Amniotic epithelial cell (primary cell): ENCODE results near the gene SMIM12.
A peak's percentile ranks its signal among the peaks of the same experiment; 100 is the strongest.
"Not testable (repeated sequence)": the region's sequence is repeated elsewhere in the genome, so short reads cannot be mapped to it uniquely, and the experiment has no call there.

Experiments
- DNase-seq: peaks from one replicate; pipeline ENCODE4 v3.0.0-alpha.2; 2010; ENCODE audit warnings: low read depth

Gene SMIM12

DNA sequence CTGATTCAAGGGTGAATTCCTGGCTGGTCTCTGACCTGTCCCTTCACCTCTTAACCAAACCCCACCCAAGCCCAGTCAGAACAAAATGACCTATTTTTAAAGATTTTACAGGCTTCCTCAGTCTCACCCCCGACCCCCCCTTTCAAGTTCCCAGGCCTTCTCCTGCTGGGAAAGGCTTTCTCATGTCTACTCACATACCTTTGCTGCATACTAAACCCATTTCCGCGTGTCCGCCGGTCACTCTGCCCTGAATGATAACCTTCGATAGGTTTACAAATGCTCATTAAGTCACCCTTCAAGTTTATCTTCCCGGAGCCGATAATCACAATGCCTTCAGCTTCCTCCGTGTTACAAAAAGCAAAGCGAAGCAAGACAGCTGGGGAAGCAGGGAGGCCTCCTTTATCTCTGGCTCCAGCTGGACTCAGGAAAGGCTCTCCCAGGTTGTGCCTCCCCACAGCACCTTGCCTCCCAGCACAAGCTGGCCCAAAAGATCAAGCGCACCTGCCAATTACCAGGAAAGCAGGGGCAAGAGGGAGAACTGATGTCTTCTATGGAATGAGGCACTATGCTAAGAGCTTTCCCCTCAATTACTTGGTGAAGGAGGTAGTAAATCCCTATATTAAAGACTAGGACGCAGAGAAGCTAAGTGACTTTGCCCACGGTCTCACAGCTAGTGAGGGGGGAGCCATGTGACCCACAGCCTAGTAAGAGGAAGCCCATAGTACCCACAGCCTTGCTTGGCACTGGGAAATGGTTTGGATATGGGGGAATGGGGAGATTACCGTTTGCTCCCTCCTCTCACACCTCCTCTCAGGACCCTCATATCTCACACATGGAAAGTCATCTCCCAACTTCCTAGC is 15.9 kb downstream of the SMIM12 start:
- no peak for DNase-seq

DNA sequence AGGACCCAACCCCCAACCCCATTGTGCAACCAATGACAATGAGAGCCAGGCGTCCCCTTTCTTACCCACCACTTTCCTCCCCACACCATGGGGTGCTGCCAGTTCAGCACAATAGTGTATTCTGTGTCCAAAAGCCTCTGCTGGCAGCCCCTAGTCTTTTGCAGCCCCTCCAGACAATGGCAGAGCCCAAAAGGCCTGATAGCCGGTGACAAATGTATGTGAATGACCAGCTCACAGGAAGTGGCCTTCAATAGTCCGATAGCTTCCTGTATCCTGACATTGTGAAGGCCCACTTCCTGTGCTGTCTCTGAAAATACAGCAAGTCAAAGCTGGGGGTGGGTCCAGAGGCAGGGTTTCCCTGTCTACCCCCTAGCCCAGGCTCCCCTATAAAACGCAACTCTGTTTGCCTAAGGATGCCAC is 16.6 kb downstream of the SMIM12 start:
- no peak for DNase-seq

DNA sequence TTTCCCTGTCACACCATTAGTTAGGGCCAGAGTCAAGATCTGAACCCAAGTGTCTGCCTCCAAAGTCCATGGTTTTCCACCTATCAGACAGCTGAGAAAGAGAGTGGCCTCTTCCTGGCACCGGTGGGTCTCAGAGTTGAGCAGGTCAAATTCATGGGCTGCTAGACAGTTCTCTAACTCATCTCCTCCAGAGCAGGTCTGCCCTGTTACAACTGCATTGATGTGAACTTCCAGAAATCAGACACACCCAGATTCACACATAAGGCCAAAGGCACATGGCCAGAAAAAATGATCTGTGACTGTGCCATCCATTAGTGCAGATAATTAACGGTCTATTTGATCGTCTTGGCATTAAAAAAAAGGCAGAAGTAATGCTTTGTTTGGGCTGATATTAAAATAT is 17.5 kb downstream of the SMIM12 start:
- DNase-seq = no peak

DNA sequence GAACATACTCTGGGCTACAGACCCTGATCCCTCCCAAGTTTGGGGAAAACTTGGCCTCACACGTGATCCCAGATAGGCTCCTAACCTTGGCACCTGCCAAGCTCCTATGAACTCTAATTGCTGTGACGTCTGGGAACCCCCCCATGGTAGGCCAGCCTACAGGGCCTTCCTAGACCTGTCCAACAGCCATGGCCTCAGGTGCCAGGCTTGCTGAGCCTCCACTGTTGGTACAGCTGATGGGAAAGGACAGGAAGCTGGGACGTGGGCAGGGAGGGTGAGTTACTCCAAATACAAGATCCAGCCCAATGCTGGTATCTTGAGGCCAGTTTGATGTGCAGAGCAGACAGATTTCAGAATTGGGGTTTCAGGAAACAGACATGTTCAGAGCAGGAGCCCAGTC is 19.1 kb downstream of the SMIM12 start:
- no peak for DNase-seq

DNA sequence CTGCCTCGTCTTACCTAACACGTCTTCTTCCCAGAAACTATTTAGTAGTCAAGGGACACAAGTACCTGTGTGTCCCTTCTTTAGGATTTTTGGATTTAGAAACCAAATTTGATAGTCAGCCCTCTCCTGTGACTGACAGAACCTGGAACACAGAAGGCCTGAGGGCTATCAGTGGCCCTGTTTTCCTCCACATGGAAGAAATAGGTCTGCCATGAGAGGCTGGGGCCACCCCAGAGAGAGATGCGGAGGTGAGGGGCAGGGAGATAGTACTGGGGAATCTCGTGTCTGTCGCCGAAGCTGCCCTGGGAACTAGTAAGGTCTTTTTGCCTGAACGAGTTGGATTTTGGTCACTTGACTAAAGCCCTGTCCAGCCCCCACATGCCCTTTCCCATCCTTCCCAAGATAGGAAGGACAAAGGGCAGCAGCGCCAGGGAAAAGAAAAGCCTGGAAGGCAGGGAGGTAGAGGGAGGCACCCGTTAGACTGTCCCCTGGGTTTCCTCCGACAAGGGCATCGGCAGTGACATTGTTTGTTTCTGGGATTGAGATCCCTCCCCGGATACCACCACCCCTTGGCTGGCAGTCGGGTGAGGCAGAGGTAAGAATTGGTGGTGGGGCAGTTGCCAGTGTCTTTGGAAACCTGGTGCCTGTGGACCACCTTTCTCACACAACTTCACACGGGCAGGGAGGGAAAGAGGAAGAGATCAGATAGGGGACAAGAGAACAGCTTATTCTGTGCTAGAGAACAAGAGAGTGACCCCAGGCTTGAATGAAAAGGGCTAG is 19.8 kb downstream of the SMIM12 start:
- no peak for DNase-seq

DNA sequence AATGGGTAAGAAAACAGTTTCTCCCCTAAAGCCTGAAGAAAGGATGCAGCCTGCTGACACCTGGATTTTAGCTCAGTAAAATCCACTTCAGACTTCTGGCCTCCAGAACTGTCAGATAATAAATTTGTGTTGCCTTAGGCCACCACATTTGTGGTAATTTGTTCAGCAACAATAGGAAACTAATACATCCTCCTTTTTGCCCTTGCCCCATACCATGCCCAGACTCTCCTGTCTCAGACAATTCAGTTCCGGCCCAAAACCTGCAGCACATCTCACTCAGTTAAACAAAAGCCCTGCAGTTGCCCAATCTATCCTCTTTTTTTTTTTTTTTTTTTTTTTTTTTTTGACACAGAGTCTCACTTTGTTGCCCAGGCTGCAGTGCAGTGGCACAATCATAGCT is 25.8 kb downstream of the SMIM12 start:
- DNase-seq = no peak

DNA sequence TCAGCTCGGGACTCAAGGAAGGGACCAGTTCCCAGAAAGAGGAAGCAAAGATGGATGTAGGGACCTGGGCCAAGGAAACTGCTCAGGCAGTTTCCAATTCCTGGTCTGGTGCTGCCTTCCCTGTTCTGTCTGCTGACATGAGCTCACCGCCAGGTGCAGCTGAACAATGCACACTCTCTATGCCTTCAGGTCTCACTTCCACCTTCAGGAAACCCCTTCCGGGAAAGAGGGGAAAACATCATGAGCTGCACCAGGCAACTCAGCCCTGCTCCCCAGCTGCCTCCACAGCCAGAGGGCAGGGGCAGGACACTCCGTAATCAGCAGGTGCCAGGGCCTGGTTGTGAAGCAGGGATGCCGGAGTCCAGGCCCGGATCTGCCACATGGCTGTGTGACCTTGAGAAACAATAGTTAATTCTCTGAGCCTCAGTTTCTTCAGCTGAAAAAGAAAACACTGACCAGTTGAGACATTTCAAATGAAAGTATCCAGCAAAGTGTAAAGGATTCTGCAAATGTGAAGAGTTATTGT is 27.8 kb downstream of the SMIM12 start:
- no peak for DNase-seq

DNA sequence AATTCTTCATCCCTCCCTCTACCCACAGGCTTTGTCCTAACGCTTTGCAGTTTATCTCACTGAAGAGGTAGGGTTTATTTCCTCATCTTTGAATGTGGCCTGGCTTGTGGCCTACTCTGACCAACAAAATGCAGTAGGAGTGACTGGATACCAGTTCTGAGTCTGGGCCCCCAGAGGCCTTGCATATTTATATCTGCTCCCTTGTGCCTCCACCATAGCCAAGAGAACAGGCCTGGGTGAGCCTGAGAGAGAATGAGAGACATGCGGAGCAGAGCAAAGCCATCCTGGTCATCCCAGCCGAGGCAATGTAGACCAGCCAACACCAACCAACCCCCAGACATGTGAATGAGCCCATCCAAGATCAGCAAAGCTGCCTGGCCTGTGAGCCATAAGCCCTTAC is 30.3 kb downstream of the SMIM12 start:
- peak; percentile 77 for DNase-seq

DNA sequence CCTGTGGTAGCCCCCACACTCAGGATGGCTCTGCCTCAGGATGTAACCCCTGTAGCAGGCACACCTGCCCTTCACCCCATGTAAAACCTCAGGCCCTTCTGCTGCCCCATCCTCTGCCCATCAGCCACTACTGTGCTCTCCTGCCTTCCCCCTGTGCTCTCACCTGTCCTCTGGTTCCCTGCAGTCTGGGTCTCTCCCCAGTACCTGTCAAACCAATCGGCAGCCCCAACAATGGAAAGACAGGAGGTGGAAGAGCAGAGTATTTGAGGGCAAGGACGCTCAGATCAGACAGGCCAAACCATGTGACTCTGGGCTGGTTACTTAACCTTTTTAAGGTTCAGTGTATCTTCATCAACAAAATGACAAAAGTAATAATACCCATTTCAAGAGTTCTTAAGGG is 30.9 kb downstream of the SMIM12 start:
- DNase-seq = no peak

DNA sequence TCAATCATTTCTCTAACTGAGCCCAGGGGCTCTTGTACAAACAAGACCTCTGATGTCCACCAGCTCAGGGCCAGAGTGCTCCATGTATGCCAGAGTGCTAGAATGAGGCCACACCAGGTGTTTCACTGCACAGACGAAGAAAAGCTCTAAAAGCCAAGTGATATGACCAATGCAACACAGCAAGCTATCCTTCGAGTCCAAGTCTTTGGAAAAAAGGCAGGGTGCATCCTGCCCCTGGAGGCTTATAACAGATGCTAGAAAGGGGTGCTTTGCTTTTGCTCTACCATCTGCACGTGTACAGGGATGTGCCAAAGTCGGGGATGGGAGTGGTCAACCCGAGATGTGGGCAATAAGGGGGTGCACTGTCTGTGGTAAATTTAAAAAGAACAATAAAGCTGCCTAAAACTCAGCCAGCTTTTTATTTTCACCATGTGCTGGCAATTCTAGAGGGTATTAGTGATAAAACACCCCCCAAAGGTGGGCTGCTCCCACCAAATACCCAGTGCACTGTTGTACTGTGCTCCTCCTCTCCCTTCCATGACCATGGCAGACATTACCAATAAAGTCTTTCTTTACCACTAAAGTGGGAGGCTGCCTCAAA is 32.1 kb downstream of the SMIM12 start:
- no peak for DNase-seq

DNA sequence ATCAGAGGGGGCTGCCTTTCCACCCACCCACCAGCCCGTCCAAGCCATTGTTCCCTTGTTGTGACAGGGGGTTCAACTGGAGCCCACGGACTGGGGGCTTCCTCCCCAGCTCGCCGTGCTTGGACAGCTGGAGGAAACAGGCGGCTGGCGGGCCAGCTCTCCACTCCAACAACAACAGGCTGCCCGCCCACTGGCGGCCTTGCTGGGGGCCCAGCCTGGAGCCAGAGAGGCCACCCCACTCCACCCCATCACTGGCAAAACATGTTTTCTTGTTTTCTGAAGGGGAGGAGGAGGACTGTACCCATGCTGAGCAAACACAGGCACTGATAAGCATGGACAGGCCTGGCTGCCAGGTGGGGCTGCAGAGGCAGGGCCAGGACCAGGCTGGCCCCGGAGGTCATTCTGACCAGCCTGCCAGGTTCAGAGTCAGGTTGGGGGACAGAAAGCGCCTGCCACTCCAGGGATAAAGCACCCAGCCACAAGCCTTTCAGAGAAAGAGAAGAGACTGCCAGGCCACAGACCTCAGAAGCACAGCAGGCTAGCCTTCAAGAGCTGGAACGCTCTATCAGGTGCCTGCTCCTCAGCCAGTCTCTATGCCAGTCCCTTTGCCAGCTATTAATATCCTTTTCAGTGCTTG is 34.0 kb downstream of the SMIM12 start:
- peak; percentile 11 for DNase-seq

DNA sequence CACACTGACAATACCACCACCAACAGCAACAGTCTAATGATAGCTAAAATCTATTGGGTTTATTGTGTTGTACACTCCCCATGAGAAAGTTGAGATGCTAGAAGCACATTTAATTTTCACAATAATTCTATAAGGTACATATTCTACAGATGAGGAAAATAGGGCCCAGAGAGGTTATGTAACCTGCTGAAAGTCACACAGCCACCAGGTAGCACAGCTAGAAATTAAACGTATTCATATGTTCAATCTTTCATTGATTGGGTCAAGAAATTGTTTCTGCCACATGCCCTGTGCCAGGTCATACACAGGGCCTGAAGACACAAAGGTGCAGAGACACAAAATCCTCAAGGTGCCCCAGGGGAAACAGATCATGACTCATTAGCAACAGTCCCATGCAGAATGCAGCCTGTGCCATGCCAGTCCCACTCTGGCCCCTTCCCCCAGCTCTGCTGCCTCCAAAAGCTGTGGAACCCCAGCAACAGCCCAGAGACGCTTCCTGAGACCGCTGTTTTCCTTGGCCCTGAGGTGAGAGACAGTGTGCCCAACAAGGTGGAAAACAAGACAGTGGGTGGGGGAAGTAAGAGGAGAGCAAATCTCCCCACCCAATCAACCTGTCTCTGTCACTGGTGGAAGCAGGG is 34.6 kb downstream of the SMIM12 start:
- DNase-seq = no peak

DNA sequence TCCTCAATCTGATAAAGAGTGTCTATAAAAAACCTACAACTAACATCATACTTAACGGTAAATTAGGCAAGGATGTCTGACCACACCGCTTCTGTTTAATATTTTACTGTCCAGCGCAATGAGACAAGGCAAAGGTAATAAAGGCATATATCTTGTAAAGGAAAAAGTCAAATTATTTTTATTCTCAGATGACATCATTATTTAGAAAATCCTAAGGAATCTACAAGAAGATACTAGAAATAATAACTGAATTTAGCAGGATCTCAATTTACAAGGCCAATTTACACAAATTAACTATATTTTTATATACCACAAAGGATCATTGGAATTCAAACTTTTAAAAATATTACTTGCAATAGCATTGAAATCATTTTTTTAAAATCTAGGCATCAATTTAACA is 37.3 kb downstream of the SMIM12 start:
- no peak for DNase-seq

DNA sequence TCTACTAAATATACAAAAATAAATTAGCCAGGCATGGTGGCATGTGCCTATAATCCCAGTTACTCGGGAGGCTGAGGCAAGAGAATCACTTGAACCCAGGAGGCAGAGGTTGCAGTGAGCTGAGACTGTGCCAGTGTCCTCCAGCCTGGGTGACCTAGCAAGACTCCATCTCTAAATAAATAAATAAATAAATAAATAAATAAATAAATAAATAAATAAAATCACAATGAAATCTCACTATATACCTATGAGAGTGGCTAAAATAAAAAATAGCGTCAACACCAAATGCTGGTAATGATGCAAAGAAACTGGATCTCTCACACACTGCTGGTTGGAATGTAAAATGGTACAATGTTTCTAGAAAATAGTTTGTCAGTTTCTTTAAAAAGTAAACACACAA is 40.7 kb downstream of the SMIM12 start:
- not testable (repeated sequence) for DNase-seq

DNA sequence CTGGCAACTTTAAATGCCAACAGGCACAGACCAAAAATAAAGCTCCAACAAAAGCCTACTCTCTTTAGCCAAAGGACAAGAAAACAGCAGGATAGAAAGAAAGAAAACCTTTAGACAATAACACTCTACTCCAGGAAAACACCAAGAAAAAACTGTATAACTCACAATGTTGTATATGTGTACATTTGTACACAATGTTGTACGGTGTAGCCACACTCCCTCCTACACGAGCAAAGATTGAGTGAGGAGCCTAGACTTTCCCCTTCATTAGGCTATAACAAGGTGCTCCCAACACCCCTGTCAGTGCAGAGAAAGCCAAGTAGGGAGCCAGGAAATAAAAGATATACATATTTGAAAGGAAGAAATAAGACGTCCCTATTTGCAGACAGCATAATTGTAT is 42.8 kb downstream of the SMIM12 start:
- no peak for DNase-seq

DNA sequence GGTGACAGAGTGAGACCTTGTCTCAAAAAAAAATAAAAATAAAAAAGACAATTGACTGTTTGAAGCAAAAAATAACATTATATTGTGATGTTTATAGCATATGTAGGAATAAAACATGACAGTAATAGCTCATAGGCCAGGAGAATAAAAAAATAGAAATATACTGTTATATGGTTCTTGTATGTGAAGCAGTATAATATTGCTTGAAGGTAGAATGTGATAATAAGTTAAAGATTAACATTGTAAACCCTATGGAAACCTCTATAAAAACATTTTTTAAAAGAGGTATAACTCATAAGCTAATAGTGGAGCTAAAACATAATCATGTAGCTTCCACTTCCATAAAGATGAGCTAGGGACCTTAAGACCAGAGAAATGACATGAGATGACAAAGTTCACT is 43.2 kb downstream of the SMIM12 start:
- DNase-seq = no peak

DNA sequence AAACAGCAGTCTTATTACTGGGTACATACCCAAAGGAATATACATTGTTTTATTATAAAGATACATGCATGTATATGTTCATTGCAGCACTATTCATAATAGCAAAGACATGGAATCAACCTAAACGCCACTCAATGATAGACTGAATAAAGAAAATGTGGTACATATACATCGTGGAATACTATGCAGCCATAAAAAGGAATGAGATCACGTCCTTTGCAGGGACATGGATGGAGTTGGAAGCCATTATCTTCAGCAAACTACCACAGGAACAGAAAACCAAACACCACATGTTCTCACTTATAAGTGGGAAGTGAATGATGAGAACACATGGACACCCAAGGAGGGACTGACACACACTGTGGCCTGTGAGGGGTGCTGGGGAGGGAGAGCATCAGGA is 48.8 kb downstream of the SMIM12 start:
- not testable (repeated sequence) for DNase-seq

DNA sequence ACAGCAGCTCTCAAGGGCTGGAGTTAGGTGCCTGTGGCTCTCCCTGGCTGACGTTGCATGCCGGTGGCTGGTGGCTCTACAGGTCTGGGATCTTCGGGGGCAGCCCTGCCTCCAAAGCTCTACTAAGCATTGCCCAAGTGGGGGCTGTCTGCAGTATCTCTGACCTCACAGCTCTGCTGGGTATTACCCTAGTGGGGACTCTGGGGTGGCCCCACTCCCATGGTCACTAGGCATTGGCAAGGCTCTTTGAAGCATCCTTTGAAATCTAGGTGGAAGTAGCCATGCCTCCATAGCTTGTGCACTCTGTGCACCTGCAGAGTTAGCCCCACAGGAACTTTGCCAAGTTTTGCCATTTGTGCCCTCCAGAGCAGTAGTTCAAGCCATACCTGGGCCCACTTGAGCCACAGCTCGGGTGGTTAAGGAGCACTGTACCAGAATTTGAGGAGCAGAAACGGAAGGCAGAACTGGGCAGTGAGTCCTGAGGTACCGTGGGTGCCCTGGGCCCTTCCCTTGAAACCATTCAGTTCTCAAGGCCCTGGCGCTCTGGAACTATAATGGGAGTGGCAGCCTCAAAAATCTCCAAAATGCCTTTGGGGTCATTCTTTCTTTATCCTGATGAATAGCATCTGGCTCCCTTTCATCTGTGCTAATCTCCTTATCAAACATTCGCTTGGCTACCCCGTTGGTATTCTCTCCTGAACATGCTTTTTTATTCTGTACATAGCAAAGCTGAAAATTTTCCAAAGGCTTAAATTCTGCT is 51.3 kb downstream of the SMIM12 start:
- no peak for DNase-seq

DNA sequence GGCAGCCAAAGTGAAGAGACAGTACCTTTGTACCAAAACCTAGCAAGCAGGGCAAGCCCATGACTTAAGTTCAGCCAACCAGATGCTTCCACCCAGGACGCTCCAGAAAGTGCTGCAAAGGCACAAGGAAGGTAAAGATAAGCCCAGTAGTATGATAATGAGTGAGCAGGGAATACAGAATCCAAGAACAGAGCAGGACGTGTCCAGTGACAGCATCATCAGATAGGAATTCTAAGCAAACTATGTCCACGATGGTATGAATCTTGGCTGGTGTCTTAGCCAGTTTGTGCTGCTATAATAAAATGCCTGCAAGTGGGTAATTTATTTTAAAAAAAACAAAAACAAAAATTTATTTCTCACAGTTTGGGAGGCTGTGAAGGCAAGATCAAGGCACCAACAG is 53.2 kb downstream of the SMIM12 start:
- peak; percentile 7 for DNase-seq

DNA sequence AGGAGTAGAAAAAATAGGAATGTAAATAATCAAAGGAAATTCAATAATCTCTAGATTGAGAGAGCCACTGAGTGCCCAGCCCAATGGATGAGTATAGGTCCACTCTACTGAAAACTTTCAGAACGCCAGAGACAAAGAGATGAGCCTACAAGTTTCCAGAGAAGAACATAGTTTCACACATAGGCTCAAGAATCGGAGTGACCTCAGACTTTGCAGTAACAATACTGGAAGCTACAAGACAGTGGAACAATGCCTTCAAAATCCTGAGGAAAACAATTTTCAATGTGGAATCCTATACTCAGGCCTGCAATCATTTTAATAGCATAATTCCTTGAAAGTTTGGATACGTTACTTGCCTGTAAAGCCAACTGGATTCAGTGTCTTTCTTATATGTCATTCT is 55.8 kb downstream of the SMIM12 start:
- no peak for DNase-seq
